HepG2 (cell line): Measurements from ENCODE around the gene PSG2. TPM values are rescaled to one million over a fixed set of nuclear protein-coding genes. Genes with fewer than 3 reads are reported as not detected.
"Not testable (repeated sequence)": the region's sequence is repeated elsewhere in the genome, so short reads cannot be mapped to it uniquely, and the experiment has no call there.

Source experiments
- ATAC-seq: fragments of 200-7000 bp; cut with Tn5 transposase; 3 replicates; pipeline ENCODE4 v1.9.1; 2020; ENCODE audit warnings: mild to moderate bottlenecking, moderate library complexity
- BruUV-seq: library from RNA; stranded (reverse); fragments of 400-500 nt; replicated peaks from 2 replicates; lab custom pipeline; 2021; lab: Mats Ljungman, UMichigan
- CTCF ChIA-PET: fragments of 300-600 bp; formaldehyde crosslinking; extraction: SDS; loops from one replicate; lab custom pipeline; 2021; ENCODE audit warnings: low total read pairs, inconsistent platforms, low intra/inter-chr PET ratio; lab: Yijun Ruan, JAX
- POLR2A ChIA-PET: fragments of 350-600 bp; sonication (Branson Sonifier 250); formaldehyde crosslinking; loops from one replicate; lab custom pipeline; 2020; ENCODE audit warnings: antibody characterized with exemption, inconsistent platforms; lab: Yijun Ruan, JAX
- DNase-seq: peaks from one replicate; pipeline ENCODE4 v3.0.0-alpha.2; 2015; ENCODE audit warnings: low spot score
- FAIRE-seq: peaks from 3 replicates; lab custom pipeline; 2011; peaks lifted over from hg19 to GRCh38; lab: Jason Lieb, UNC
- H2AFZ ChIP-seq: one replicate; pipeline ENCODE4 v1.6.1; 2011; ENCODE audit warnings: low read length, inconsistent platforms
- H3K27ac ChIP-seq: fragments of 300-600 bp; 3 replicates; pipeline ENCODE4 v1.8.0; 2011; ENCODE audit warnings: mixed run types, mild to moderate bottlenecking, mixed read lengths, low read length, inconsistent platforms; ENCODE audit not compliant: insufficient read depth; ENCODE audit errors: extremely low read length
- H3K27me3 ChIP-seq, 2 experiments: fragments of 200-600 bp in 1 of 2; 2 replicates in 1 of 2; 3 replicates in 1 of 2; pipeline versions ENCODE4 v1.6.0 to v1.8.0; 2011; ENCODE audit warnings: low read length in 2 of 2, mild to moderate bottlenecking in 2 of 2, moderate library complexity in 2 of 2, inconsistent platforms in 1 of 2; ENCODE audit not compliant: insufficient read depth in 2 of 2, control insufficient read depth in 1 of 2
- H3K36me3 ChIP-seq, 2 experiments: fragments of 200-600 bp in 1 of 2; replicated peaks in 1 of 2; 2 replicates in 1 of 2; 3 replicates in 1 of 2; pipeline versions ENCODE4 v1.5.1 to v1.8.0; 2011; ENCODE audit warnings: low read length in 2 of 2, inconsistent platforms in 1 of 2; ENCODE audit not compliant: insufficient read depth in 2 of 2, control insufficient read depth in 1 of 2
- H3K4me1 ChIP-seq: 2 replicates; pipeline ENCODE4 v1.5.1; 2012; ENCODE audit warnings: low read length, inconsistent platforms; ENCODE audit not compliant: insufficient read depth
- H3K4me2 ChIP-seq: 2 replicates; pipeline ENCODE4 v1.6.0; 2011; ENCODE audit warnings: low read depth, low read length, inconsistent platforms
- H3K4me3 ChIP-seq, 3 experiments: fragments of 200-600 bp in 1 of 3; sonication (generic), shearing (Covaris generic) in 1 of 3; replicated peaks in 1 of 3; 2 replicates each; pipeline ENCODE4 v1.5.1; 2011 to 2016; ENCODE audit warnings: low read length in 3 of 3, inconsistent platforms in 2 of 3, low read depth in 2 of 3, mild to moderate bottlenecking in 2 of 3, control low read depth in 1 of 3, mixed read lengths in 1 of 3; ENCODE audit not compliant: insufficient read depth in 1 of 3
- H3K79me2 ChIP-seq: one replicate; pipeline ENCODE4 v1.6.1; 2011; ENCODE audit warnings: low read length, inconsistent platforms; ENCODE audit not compliant: insufficient read depth
- H3K9ac ChIP-seq: 2 replicates; pipeline ENCODE4 v1.6.0; 2011; ENCODE audit warnings: mild to moderate bottlenecking, low read depth, low read length, inconsistent platforms; ENCODE audit not compliant: insufficient read depth
- H3K9me3 ChIP-seq: 2 replicates; pipeline ENCODE4 v1.5.1; 2012; ENCODE audit warnings: mild to moderate bottlenecking, low read length
- H4K20me1 ChIP-seq: 2 replicates; pipeline ENCODE4 v1.6.0; 2011; ENCODE audit warnings: inconsistent platforms, mild to moderate bottlenecking, low read length, moderate library complexity; ENCODE audit not compliant: insufficient read depth
- CTCF ChIP-seq: sonication (generic); formaldehyde crosslinking; IDR thresholded peaks from 2 replicates; pipeline ENCODE4 v1.5.0; 2020; ENCODE audit warnings: mild to moderate bottlenecking, missing genetic modification reagents, moderate library complexity
- STAG1 ChIP-seq: sonication (generic); formaldehyde crosslinking; IDR thresholded peaks from 2 replicates; pipeline ENCODE4 v1.4.0; 2020; ENCODE audit warnings: missing genetic modification reagents
- WGBS: methylation state at CpG from one replicate; pipeline ENCODE4 v1.1.6; 2017; ENCODE audit warnings: low lambda C conversion rate; 5-methylcytosine and 5-hydroxymethylcytosine counted together
- in situ Hi-C: cut with HindIII; loops from 2 replicates; pipeline ENCODE4 v1.10.0; 2017; ENCODE audit warnings: low pct_unique_long_range_greater_than_20kb; ENCODE audit not compliant: extremely low pct_ligation_motif_present
- intact Hi-C: fragments of 100-400 bp; cut with micrococcal nuclease; formaldehyde crosslinking; loops from one replicate; pipeline ENCODE4 v1.10.0; 2022; ENCODE audit not compliant: unreplicated experiment
- polyA plus RNA-seq, 8 experiments: library from polyadenylated mRNA; depleted of rRNA in 3 of 8; stranded (reverse) in 7 of 8; unstranded in 1 of 8; fragments of >200 nt; fragmentation: Illumina TruSeq in 4 of 8; extraction: Trizol in 4 of 8; gene quantifications; 2 replicates each; pipeline versions ENCODE4 v1.2.1 to v1.2.3, GENCODE V29; 2011 to 2016; ENCODE audit warnings: low read depth in 4 of 8, missing spikeins in 1 of 8, mixed read lengths in 1 of 8; ENCODE audit not compliant: insufficient read depth in 1 of 8
- total RNA-seq, 5 experiments: library from RNA; depleted of rRNA; stranded (reverse); fragments of >200 nt; fragmentation: Illumina TruSeq; extraction: Trizol; gene quantifications; 2 replicates each; pipeline ENCODE4 v1.2.3, GENCODE V29; 2016; ENCODE audit warnings: low read depth in 1 of 5

Gene PSG2
- total and polyA plus RNA-seq, 2 of the 13 experiments (the other 11 are each of a cell fraction or from before 2014, with no cell fraction given): not detected

DNA sequence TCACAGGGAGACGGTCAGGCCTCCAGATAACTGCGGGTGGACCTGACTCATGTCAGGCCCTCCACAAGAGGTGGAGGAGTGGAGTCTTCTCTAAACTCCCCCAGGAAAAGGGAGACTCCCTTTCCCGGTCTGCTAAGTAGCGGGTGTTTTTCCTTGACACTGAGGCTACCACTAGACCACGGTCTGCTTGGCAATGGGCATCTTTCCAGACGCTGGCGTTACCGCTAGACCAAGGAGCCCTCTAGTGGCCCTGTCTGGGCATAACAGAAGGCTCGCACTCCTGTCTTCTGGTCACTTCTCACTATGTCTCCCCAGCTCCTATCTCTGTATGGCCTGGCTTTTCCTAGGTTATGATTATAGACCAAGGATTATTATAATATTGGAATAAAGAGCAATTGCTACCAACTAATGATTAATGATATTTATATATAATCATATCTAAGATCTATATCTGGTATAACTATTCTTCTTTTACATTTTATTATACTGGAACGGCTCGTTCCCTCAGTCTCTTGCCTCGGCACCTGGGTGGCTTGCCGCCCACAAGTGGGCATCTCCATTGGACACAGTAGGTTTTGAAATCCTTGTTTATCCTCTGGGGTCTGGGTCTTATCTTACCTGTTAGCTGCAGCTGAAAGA, 5.3 kb upstream of the PSG2 start:
- in situ Hi-C loops, CTCF ChIA-PET, H3K9ac ChIP-seq, H3K4me1 ChIP-seq, POLR2A ChIA-PET, DNase-seq, H2AFZ ChIP-seq, intact Hi-C loops, H3K27ac ChIP-seq, ATAC-seq, H4K20me1 ChIP-seq, H3K4me3 ChIP-seq, H3K79me2 ChIP-seq, H3K4me2 ChIP-seq, BruUV-seq, H3K36me3 ChIP-seq, H3K27me3 ChIP-seq, H3K9me3 ChIP-seq: not testable (repeated sequence)
- WGBS: 39% methylated on average over 9 of the region's 13 CpGs
- TF ChIP-seq STAG1: peak; percentile 29
- TF ChIP-seq CTCF (CRISPR knock-in tag): peak; percentile 63
- FAIRE-seq: peak; percentile 71

GRCh38 chr19:43085796-43086530, 3.5 kb upstream of the PSG2 start:
- H3K4me1 ChIP-seq, intact Hi-C loops, H3K9me3 ChIP-seq, ATAC-seq, H2AFZ ChIP-seq, FAIRE-seq, DNase-seq, H3K36me3 ChIP-seq, H4K20me1 ChIP-seq, H3K79me2 ChIP-seq, in situ Hi-C loops, H3K4me3 ChIP-seq, POLR2A ChIA-PET, CTCF ChIA-PET, BruUV-seq, H3K27me3 ChIP-seq, H3K9ac ChIP-seq, H3K4me2 ChIP-seq, H3K27ac ChIP-seq: not testable (repeated sequence)
- WGBS: 2% methylated on average over 2 of the region's 2 CpGs
